NOMO-1 treated with dmso at 0.1 percent for 144 hours (cell line): ENCODE results near the gene ATXN1.

Experiments
- DNase-seq: peaks from one replicate; lab custom pipeline; 2025; ENCODE audit not compliant: unreplicated experiment; lab: John Stamatoyannopoulos, UW

Gene ATXN1

DNA sequence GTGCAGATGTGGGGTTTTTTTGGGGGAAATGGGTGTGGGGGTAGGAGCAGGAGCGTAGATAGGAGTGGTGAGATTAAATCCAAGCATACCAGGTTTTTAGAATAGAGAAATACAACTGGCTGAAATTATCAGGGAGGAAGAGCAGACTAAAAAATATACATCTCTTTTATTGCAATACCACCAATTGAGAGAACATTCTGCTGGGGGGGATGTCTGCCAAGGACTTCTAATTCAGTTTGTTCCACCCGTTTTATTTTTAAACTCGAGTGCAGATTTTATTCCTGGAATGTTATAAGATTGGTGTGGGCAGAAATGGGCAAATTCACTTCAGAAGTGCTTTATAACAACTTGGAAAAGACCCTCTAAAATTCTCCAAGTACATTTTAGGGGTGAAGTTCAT, 330.2 kb downstream of the ATXN1 start:
- DNase-seq, result no peak

DNA sequence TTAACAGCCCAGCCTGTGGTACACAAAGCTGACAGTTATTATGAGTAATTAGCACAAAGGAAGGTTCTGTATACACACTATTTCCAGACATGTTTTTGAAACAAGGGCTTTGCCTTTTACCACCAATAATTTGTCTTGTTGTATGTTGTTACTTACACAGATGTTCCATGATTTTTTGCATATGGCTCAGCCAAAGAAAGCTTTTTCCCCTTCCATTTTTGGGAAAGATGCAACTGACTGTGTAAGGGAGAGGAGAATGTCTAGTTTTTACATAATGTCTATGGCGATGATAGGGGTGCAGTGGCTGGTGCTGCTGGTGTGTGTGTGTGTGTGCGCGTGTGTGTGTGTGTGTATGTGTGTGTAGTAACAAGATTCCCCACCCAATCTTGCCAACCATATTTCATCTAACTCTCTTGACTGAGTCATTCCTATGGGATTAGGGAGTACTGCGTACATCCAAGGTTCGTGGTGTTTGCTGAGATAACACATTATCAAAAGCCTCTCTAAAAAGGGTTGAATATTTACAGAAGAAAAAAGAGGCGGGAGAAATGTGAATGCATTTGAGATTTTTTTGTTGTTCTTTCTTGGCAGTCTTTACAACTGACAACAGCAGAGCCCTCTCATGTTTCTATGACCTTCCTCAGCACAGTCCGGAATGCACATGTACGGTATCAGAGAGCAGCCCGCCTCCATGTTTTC, 330.7 kb downstream of the ATXN1 start:
- DNase-seq, result no peak

- no peak for DNase-seq
These were observed 331.6 kb downstream of the ATXN1 start for GRCh38 chr6:16429669-16430068.

GRCh38 chr6:16427124-16427523, 334.1 kb downstream of the ATXN1 start:
- DNase-seq, result no peak

DNA sequence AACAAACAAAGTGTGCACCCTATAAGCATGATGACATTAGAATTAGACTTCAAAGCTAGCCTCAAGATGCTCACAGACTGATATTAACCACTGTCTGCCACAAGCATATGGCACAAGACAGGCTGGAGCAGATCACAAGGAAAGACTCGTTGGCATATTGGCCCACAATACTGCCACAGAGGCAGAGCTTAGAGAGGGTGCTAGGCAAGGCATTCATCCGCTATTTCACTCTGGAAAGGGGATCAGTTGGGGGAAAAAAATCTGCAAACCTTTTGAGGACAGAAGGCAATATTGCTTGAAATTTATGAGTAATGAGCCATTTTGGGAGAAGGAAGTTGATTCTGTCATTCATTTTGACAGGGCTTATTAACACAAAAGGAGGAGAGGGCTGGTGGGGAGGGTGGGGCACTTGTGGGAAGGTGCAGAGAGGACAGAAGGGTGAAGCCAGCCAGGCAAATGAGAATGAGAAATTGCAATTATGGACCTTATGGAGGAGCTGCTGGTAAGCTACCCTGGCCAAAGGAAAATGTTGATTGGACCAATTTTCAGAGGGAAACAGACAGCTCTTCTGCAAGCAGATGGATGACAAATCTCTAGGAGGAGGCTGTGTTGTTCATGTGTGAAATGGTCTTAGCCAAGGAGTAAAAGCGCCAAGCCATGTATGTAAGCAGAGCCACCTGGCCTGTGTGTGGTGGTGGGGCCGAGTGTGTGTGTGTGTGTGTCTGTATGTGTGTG, 335.2 kb downstream of the ATXN1 start:
- DNase-seq, result no peak

DNA sequence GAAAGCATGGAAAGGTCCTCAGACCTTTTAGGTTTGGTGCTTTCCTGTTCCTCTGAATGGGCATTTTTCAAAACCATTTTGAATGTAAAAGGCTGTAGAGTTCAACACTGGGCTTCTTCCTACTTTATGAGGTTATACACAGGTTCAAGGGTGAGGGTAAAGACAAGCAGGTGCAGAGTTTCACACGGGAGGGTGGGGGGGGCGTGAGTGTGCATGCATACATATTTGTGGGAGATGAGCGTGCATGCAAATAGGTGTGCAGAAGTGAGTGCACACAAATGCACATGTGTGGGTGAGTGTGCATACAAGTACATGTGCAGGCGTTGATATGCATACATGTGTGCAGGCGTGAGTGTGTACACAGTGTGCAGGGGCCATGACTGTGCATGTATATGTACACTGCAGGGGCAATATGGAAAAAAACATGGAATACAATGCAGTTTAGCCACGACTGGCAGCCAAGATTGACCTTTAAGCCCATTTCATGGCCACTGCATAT, 339.7 kb downstream of the ATXN1 start:
- no peak for DNase-seq

DNA sequence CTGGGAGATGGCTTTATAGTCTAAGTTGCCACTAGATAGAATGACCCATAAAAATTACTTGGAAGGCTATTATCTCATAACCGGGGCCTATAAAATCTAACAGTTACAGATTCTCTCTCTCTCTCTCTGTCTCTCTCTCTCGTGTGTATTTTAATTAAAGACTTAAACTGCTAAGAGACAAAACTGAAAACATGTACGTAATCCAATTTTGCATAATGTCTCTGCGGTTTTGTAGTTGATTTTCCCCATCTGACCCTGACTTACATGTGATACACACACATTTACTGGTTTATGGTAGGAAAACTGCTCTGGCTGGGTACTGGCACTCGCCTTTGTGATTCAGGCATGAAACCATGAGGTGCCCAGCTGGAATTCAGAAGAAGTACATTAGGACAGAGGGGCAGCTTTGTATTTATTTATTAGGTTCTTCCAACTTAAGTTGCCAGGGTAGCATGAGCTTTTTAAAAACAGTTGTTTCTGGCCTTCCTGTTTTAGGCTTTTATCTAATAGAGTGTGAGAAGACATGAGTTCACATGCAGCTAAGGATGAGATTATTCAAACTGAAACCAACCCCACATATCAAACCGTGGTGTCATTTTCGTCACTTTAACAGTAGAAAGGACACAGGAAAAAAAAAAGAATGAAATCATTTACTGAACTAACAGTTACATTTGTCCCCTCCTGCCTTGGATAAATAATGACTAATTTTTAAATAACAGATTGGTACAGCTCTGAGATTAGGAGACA, 340.4 kb downstream of the ATXN1 start:
- DNase-seq, result no peak

GRCh38 chr6:16420337-16420714, 340.9 kb downstream of the ATXN1 start:
- DNase-seq, result no peak

- no peak for DNase-seq
These were observed 341.5 kb downstream of the ATXN1 start for GRCh38 chr6:16419636-16420336.

DNA sequence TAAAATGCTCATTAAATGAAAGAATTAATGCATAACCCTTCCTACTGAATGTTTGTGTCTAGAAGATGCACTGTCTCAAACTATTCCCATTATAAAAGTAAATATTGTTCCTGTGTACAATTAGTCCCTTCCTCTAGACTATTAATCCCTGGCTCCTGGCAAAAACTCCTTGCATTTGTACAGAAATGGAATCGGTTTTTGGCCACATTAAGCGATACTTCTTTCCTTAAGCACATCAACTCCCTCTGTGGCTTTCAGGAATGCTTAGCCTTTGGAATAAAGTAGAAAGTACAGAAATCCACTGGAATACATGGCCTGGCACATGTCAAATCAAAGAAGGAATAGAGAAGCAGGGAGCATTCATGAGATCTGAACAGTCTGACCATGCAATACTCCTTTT, 343.1 kb downstream of the ATXN1 start:
- DNase-seq, result no peak

GRCh38 chr6:16415677-16416076, 345.6 kb downstream of the ATXN1 start:
- DNase-seq, result no peak

GRCh38 chr6:16414205-16414604, 347.1 kb downstream of the ATXN1 start:
- DNase-seq, result no peak

DNA sequence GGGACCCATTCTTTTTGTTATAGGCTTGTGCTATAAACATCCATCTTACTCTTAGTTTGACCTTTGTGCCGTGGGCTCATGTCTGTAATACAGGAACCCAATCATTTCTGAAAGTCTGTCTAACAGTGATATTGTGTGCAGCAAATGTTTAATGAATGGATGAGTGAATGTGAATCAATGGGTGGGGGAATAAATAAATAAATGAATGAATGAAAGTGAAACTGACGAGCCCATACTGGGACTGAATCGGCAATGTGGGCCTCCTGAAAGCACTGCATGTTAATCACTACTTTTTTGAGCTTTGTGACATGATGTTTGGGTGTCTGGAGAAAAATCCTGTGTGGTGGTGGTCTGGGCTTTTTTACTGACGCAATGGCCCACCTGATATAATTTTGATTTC, 347.9 kb downstream of the ATXN1 start:
- no peak for DNase-seq

DNA sequence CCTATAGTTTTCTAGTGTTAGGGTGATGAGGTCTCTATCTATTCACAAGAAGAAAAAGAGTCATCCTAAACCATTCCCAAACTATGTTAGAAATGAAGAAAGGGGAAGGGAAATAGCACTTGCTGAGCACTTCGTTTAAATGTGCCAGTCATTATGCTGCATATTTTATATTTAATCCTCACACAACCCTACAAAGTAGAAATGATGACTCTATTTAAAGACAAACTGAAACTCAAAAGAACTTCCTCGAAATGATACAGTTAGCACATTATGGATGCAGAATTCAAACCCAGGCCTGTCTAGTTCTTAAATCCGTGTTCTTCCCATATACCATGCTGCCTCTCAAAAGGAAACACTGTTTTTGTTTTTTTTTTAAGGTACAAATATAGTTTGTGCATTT, 348.3 kb downstream of the ATXN1 start:
- no peak for DNase-seq

GRCh38 chr6:16412171-16412570, 349.1 kb downstream of the ATXN1 start:
- DNase-seq, result no peak

- peak; percentile 6 for DNase-seq
These were observed 351.5 kb downstream of the ATXN1 start for GRCh38 chr6:16409531-16410441.

- no peak for DNase-seq
These were observed 352.5 kb downstream of the ATXN1 start for GRCh38 chr6:16408766-16409165.

DNA sequence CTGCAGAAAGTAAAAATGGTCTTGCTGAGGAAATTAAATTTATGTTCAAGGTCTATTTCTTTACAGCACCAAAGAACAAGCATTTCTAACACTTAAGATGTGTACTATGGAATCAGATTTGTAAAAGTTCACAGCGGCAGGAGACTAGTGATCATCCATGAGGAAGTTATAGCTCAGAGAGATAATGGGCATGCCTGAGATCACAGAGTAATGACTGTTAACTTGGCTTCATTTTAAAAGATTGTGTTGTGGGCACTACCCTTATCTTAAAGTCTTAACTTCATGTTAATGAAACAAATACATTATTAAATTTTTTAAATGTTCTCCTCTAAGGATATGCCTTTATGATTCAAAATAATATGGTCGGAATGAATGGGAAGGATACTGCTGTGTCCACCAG, 354.3 kb downstream of the ATXN1 start:
- DNase-seq, result no peak

- peak; percentile 33 for DNase-seq
These were observed 354.7 kb downstream of the ATXN1 start for GRCh38 chr6:16406538-16406937.

DNA sequence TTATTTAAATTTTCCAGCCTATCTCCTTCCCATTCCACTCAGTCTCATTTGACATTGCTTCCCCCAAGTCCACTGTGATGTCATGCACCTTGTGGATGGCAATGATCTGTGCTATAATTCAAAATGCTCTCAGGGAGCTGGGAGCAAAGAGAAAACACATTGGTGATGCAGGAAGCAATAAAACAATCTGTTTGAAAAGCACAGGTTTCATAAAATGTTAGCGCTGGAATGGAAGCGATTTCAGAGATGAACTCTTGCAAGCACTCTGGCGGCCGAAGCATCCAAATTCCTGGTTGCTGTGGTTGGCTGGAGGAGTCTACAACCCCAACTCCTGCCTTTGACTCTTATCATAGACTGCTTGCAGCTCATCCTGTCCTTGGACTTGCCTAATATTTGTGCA, 355.9 kb downstream of the ATXN1 start:
- no peak for DNase-seq
